GM12878 (cell line): ENCODE measurements around the gene COL5A1. TPM values are rescaled to one million over a fixed set of nuclear protein-coding genes. Genes with fewer than 3 reads are reported as not detected.

Experiments
- EP300 ChIP-seq, 2 experiments: fragments of 150-350 bp in 1 of 2; IDR thresholded peaks; 2 replicates each; pipeline ENCODE4 v1.6.1; 2011 to 2012; ENCODE audit warnings: low read depth in 2 of 2, low read length in 2 of 2, borderline replicate concordance in 1 of 2, improper control_type of control experiment in 1 of 2, inconsistent platforms in 1 of 2; ENCODE audit not compliant: control insufficient read depth in 1 of 2
- POU2F2 ChIP-seq: IDR thresholded peaks from 3 replicates; pipeline ENCODE4 v1.6.1; 2011; ENCODE audit warnings: low read depth, mild to moderate bottlenecking, low read length, borderline replicate concordance
- SMC3 ChIP-seq: IDR thresholded peaks from 2 replicates; pipeline ENCODE4 v1.6.1; 2011; ENCODE audit warnings: low read length, improper control_type of control experiment, borderline replicate concordance
- polyA plus RNA-seq, 11 experiments: library from polyadenylated mRNA; depleted of rRNA in 4 of 11; unstranded in 6 of 11; stranded (reverse) in 5 of 11; fragments of >200 nt; fragmentation: Nextera tagmentation in 4 of 11; fragmentation: Illumina TruSeq in 1 of 11; extraction: Ambion mirVana in 4 of 11; extraction: Trizol in 1 of 11; gene quantifications; 1 replicate in 1 of 11; 2 replicates in 10 of 11; pipeline versions ENCODE4 v1.2.1 to v1.2.3, GENCODE V29; 2011 to 2016; ENCODE audit warnings: inconsistent platforms in 2 of 11, missing spikeins in 2 of 11, low read depth in 1 of 11
- total RNA-seq, 4 experiments: library from RNA; depleted of rRNA in 3 of 4; stranded (reverse); fragments of >200 nt in 3 of 4; fragmentation: Illumina TruSeq in 1 of 4; extraction: Trizol in 1 of 4; gene quantifications; 2 replicates each; pipeline versions ENCODE4 v1.2.1 to v1.2.3, GENCODE V29; 2013 to 2021
- TF ChIP-seq, protein P1 (sequence below): IDR thresholded peaks from 2 replicates; pipeline ENCODE4 v1.6.1; 2011; ENCODE audit warnings: low read depth, low read length, improper control_type of control experiment, borderline replicate concordance
- TF ChIP-seq, protein P2 (sequence below): fragments of 450-650 bp; IDR thresholded peaks from 2 replicates; pipeline ENCODE4 v1.6.1; 2018; ENCODE audit warnings: borderline replicate concordance, mild to moderate bottlenecking; ENCODE audit not compliant: partially characterized antibody
- TF ChIP-seq, protein P3 (sequence below): fragments of 450-650 bp; formaldehyde crosslinking; IDR thresholded peaks from 2 replicates; pipeline ENCODE4 v1.4.0; 2022; ENCODE audit warnings: mild to moderate bottlenecking, moderate library complexity

COL5A1 gene
- total and polyA plus RNA-seq, 10 of the 15 experiments (the other 5 are each of a cell fraction or from before 2014, with no cell fraction given): under 0.01 to 0.15 (median 0.13) TPM; not detected in 4

DNA sequence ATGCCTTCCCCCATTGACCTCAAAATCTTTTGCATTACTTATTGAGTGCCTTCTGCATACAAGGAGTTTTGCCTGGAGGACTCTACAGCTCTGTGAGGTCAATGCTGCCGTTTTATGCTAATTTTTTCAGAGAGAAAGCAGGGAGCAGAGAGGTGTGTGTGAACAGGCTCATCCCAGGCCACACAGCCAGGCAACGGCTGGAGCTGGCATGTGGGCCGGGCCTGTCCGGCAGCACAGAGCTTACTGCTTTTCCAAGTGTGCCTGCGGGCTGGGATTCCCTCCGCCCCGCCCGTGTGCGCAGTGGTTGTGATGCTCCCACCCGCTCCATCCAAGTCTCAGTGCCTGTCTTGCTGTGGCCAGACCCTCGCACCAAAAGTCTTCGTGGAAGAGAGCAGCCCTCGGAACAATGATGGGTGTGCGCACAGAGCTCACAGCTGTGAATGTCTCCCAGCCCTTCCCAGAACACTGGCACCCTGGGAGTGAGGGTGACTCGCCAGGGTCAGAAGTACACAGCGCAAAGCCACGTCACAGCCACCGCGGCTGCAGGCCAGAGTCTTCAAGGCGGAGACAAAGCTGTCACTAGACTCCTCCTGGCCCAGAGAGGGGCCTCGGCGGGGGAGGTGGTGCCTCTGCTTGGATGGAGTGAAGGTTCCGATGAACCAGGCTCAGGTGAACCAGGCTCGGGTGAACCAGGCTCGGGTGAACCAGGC, 82.8 kb downstream of the COL5A1 start (continued):
- TF ChIP-seq, protein P1, sequence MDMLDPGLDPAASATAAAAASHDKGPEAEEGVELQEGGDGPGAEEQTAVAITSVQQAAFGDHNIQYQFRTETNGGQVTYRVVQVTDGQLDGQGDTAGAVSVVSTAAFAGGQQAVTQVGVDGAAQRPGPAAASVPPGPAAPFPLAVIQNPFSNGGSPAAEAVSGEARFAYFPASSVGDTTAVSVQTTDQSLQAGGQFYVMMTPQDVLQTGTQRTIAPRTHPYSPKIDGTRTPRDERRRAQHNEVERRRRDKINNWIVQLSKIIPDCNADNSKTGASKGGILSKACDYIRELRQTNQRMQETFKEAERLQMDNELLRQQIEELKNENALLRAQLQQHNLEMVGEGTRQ: no peak
- TF ChIP-seq, protein P2, sequence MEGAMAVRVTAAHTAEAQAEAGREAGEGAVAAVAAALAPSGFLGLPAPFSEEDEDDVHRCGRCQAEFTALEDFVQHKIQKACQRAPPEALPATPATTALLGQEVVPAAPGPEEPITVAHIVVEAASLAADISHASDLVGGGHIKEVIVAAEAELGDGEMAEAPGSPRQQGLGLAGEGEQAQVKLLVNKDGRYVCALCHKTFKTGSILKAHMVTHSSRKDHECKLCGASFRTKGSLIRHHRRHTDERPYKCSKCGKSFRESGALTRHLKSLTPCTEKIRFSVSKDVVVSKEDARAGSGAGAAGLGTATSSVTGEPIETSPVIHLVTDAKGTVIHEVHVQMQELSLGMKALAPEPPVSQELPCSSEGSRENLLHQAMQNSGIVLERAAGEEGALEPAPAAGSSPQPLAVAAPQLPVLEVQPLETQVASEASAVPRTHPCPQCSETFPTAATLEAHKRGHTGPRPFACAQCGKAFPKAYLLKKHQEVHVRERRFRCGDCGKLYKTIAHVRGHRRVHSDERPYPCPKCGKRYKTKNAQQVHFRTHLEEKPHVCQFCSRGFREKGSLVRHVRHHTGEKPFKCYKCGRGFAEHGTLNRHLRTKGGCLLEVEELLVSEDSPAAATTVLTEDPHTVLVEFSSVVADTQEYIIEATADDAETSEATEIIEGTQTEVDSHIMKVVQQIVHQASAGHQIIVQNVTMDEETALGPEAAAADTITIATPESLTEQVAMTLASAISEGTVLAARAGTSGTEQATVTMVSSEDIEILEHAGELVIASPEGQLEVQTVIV: no peak
- TF ChIP-seq EP300 (IDR thresholded peaks at IDR 0.05; ENCODE audit: borderline replicate concordance in 1 of 2, control insufficient read depth in 1 of 2, low read depth in 2 of 2, low read length in 2 of 2) (no peak), POU2F2 (no peak), SMC3 (no peak)
- TF ChIP-seq, protein P3, sequence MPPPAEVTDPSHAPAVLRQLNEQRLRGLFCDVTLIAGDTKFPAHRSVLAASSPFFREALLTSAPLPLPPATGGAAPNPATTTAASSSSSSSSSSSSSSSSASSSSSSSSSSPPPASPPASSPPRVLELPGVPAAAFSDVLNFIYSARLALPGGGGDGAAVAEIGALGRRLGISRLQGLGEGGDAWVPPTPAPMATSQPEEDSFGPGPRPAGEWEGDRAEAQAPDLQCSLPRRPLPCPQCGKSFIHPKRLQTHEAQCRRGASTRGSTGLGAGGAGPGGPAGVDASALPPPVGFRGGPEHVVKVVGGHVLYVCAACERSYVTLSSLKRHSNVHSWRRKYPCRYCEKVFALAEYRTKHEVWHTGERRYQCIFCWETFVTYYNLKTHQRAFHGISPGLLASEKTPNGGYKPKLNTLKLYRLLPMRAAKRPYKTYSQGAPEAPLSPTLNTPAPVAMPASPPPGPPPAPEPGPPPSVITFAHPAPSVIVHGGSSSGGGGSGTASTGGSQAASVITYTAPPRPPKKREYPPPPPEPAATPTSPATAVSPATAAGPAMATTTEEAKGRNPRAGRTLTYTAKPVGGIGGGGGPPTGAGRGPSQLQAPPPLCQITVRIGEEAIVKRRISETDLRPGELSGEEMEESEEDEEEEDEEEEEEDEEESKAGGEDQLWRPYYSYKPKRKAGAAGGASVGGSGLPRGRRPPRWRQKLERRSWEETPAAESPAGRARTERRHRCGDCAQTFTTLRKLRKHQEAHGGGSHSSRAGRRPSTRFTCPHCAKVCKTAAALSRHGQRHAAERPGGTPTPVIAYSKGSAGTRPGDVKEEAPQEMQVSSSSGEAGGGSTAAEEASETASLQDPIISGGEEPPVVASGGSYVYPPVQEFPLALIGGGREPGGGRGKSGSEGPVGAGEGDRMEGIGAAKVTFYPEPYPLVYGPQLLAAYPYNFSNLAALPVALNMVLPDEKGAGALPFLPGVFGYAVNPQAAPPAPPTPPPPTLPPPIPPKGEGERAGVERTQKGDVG: no peak
